CD4-positive, CD25-positive, alpha-beta regulatory T cell (primary cell): ENCODE data around the gene FAU. TPM values are rescaled to one million over a fixed set of nuclear protein-coding genes. Genes with fewer than 3 reads are reported as not detected.

Source experiments
- ATAC-seq, 2 donors: fragments of 150-1000 bp; cut with Tn5 transposase; one replicate each; pipeline ENCODE4 v1.10.0; 2021; ENCODE audit warnings: low read depth in 2 of 2, moderate number of reproducible peaks in 2 of 2, moderate library complexity in 1 of 2
- DNase-seq, 3 donors: peaks; one replicate each; pipeline versions ENCODE4 v3.0.0 to v3.0.0-alpha.2; 2012 to 2022; ENCODE audit warnings: mixed read lengths in 1 of 3
- H3K27ac ChIP-seq: one replicate; pipeline ENCODE4 v1.7.0; 2013; ENCODE audit warnings: mild to moderate bottlenecking, low read length; ENCODE audit not compliant: insufficient read depth, poor library complexity, severe bottlenecking
- H3K27me3 ChIP-seq: one replicate; pipeline ENCODE4 v1.7.0; 2013; ENCODE audit warnings: low read length; ENCODE audit not compliant: control insufficient read depth, insufficient read depth
- H3K36me3 ChIP-seq: one replicate; pipeline ENCODE4 v1.7.0; 2013; ENCODE audit warnings: mild to moderate bottlenecking, low read length, moderate library complexity; ENCODE audit not compliant: control insufficient read depth, insufficient read depth
- H3K4me1 ChIP-seq: 2 replicates; pipeline ENCODE4 v1.7.0; 2013; ENCODE audit warnings: mild to moderate bottlenecking, low read length; ENCODE audit not compliant: insufficient read depth, control insufficient read depth, poor library complexity, severe bottlenecking
- H3K4me3 ChIP-seq: one replicate; pipeline ENCODE4 v1.7.0; 2013; ENCODE audit warnings: low read depth, mild to moderate bottlenecking, low read length, moderate library complexity
- H3K9me3 ChIP-seq, 2 experiments: 1 replicate in 1 of 2; 2 replicates in 1 of 2; pipeline ENCODE4 v1.7.0; 2013; ENCODE audit warnings: low read length in 2 of 2, mild to moderate bottlenecking in 1 of 2, moderate library complexity in 1 of 2; ENCODE audit not compliant: control insufficient read depth in 2 of 2
- H3K27ac Mint-ChIP-seq, 3 donors: one replicate each; pipeline ENCODE4 v1.8.0; 2020 to 2022; ENCODE audit warnings: mild to moderate bottlenecking in 3 of 3, mixed read lengths in 3 of 3, moderate library complexity in 2 of 3
- H3K27me3 Mint-ChIP-seq: one replicate; pipeline ENCODE4 v1.8.0; 2022; ENCODE audit warnings: mild to moderate bottlenecking, mixed read lengths
- H3K36me3 Mint-ChIP-seq: one replicate; pipeline ENCODE4 v1.8.0; 2020; ENCODE audit warnings: mixed read lengths
- H3K4me1 Mint-ChIP-seq, 4 donors: one replicate each; pipeline ENCODE4 v1.8.0; 2020 to 2022; ENCODE audit warnings: mixed read lengths in 4 of 4, mild to moderate bottlenecking in 1 of 4
- H3K4me3 Mint-ChIP-seq, 4 donors: one replicate each; pipeline ENCODE4 v1.8.0; 2020 to 2022; ENCODE audit warnings: mild to moderate bottlenecking in 4 of 4, mixed read lengths in 4 of 4, moderate library complexity in 3 of 4
- H3K9me3 Mint-ChIP-seq, 7 donors: one replicate each; pipeline ENCODE4 v1.8.0; 2020 to 2022; ENCODE audit warnings: mixed read lengths in 7 of 7, mild to moderate bottlenecking in 3 of 7, moderate library complexity in 2 of 7
- polyA plus RNA-seq, 4 donors: library from polyadenylated mRNA; unstranded; fragments of 300-500 nt; fragmentation: Illumina TruSeq; gene quantifications; one replicate each; pipeline ENCODE4 v1.2.3, GENCODE V29; 2021
- total RNA-seq: library from RNA; stranded (reverse); gene quantifications from one replicate; pipeline ENCODE4 v1.2.3, GENCODE V29; 2022

Gene FAU
- total and polyA plus RNA-seq, 5 donors from 2014 or later = 1,003 to 1,172 (median 1,097) TPM

- Mint-ChIP-seq H3K27me3 (peaks cover 5% of the 10 kb centered on the region), H3K27ac (peak overlapping the region; percentile 20 to 89 (median 86)), H3K4me1 (peaks cover 1 to 60% (median 27%) of the 10 kb centered on the region in 4 donors), H3K9me3 (no peaks in the 10 kb centered on the region), H3K4me3 (peak overlapping the region; percentile 71 to 91 (median 86)), H3K36me3 (peaks cover 5% of the 10 kb centered on the region)
- no peak overlapping the region for H3K4me3 ChIP-seq
- peak; percentile 62 to 79 (median 78) for DNase-seq
- H3K27ac ChIP-seq = peak overlapping the region; percentile 69
- peaks cover 14% of the 10 kb centered on the region for H3K36me3 ChIP-seq
- H3K9me3 ChIP-seq = no peaks in the 10 kb centered on the region
- ATAC-seq = peak; percentile 39 to 53
- peaks cover 52% of the 10 kb centered on the region for H3K4me1 ChIP-seq
- H3K27me3 ChIP-seq = no peaks in the 10 kb centered on the region
Observed at GRCh38 chr11:65112546-65113360, 9.2 kb downstream of the FAU start.

GRCh38 chr11:65111744-65112545 lies 10.0 kb downstream of the FAU start, which contains the start of gene TM7SF2:
Gene TM7SF2 (plus strand): TSS chr11:65111872. CDS start chr11:65112016, 144 bp downstream.
- Histone ChIP-seq H3K27ac (peak within 1 kb of the TSS; percentile 69), H3K9me3 (no peaks in the 10 kb centered on the region), H3K4me3 (no peak within 1 kb of the TSS), H3K4me1 (peaks cover 48% of the 10 kb centered on the region), H3K27me3 (no peaks in the 10 kb centered on the region), H3K36me3 (peaks cover 16% of the 10 kb centered on the region)
- Mint-ChIP-seq H3K27me3 (no peaks in the 10 kb centered on the region), H3K4me3 (peak within 1 kb of the TSS; percentile 86 to 96 (median 89)), H3K27ac (peak within 1 kb of the TSS; percentile 89 to 96 (median 90)), H3K9me3 (no peaks in the 10 kb centered on the region), H3K36me3 (peaks cover 4% of the 10 kb centered on the region), H3K4me1 (peaks cover 0 to 56% (median 25%) of the 10 kb centered on the region in 4 donors)
- ATAC-seq = peak; percentile 79 to 81
- DNase-seq = peak; percentile 92 to 97 (median 92)

DNA sequence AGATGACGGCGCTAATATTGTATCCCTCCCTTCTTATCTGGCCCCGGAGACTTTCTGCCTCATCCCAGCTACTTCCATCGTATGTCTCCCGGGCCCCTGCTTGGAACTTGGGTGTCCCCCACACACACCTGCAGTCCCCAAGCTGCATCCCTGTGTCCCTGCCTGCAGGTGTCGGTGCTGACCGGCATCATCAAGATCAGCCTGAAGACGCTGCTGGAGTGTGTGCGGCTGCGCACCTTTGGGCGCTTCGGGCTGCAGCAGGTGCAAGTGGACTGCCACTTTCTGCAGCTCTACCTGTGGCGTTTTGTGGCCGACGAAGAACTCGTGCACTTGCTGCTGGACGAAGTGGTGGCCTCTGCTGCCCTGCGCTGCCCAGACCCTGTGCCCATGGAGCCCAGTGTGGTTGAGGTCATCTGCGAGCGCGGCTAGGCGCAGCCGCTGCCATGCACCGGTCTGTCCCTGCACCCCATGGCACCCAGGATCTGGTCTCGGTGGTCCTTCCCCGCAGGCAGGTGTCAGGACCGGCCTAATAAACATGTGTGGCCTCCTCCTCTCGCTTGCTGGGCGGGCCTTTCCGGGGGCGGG lies 10.7 kb downstream of the FAU start:
- H3K9me3 Mint-ChIP-seq = no peaks in the 10 kb centered on the region
- Histone ChIP-seq H3K27me3 (no peaks in the 10 kb centered on the region), H3K4me3 (no peak overlapping the region), H3K9me3 (no peaks in the 10 kb centered on the region), H3K4me1 (peaks cover 41% of the 10 kb centered on the region), H3K27ac (peak overlapping the region; percentile 69), H3K36me3 (peaks cover 16% of the 10 kb centered on the region)
- H3K27ac Mint-ChIP-seq = peak overlapping the region; percentile 89 to 96 (median 90)
- DNase-seq = no peak
- no peaks in the 10 kb centered on the region for H3K27me3 Mint-ChIP-seq
- H3K4me3 Mint-ChIP-seq = peak overlapping the region; percentile 86 to 96 (median 89)
- peaks cover 8% of the 10 kb centered on the region for H3K36me3 Mint-ChIP-seq
- ATAC-seq = no peak
- peaks cover 0 to 50% (median 26%) of the 10 kb centered on the region in 4 donors for H3K4me1 Mint-ChIP-seq

DNA sequence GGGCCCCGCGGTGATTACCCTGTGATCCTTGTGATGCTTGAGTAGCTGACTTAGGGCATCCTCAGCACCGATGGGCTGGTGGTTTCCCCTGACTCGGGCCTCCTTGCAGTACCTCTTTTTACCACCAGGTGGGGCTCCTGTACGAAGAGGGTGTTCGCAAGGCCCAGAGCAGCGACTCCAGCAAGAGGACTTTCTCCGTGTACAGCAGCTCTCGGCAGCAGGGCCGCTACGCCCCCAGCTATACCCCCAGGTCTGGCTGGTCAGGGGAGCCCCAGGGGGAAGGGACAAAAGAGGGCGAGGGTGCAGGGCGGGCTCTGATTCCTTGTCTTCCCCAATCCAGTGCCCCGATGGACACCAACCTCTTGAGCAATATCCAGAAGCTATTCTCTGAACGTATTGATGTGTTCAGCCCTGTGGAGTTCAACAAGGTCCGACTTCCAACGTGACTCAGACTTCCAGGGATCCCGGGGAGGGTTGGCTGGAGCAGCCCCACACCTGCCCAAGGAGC lies 11.5 kb downstream of the FAU start:
- peak overlapping the region; percentile 69 for H3K27ac ChIP-seq
- H3K9me3 ChIP-seq = no peaks in the 10 kb centered on the region
- peak; percentile 86 to 92 (median 91) for DNase-seq
- H3K36me3 ChIP-seq = peaks cover 21% of the 10 kb centered on the region
- H3K27me3 Mint-ChIP-seq = no peaks in the 10 kb centered on the region
- H3K27me3 ChIP-seq = no peaks in the 10 kb centered on the region
- H3K9me3 Mint-ChIP-seq = no peaks in the 10 kb centered on the region
- peak; percentile 57 to 63 for ATAC-seq
- peak overlapping the region; percentile 5 to 86 (median 62) for H3K4me3 Mint-ChIP-seq
- H3K4me1 Mint-ChIP-seq = peaks cover 0 to 43% (median 30%) of the 10 kb centered on the region in 4 donors
- H3K4me1 ChIP-seq = peaks cover 38% of the 10 kb centered on the region
- H3K27ac Mint-ChIP-seq = peak overlapping the region; percentile 44 to 86 (median 78)
- H3K36me3 Mint-ChIP-seq = peaks cover 16% of the 10 kb centered on the region
- H3K4me3 ChIP-seq = no peak overlapping the region

DNA sequence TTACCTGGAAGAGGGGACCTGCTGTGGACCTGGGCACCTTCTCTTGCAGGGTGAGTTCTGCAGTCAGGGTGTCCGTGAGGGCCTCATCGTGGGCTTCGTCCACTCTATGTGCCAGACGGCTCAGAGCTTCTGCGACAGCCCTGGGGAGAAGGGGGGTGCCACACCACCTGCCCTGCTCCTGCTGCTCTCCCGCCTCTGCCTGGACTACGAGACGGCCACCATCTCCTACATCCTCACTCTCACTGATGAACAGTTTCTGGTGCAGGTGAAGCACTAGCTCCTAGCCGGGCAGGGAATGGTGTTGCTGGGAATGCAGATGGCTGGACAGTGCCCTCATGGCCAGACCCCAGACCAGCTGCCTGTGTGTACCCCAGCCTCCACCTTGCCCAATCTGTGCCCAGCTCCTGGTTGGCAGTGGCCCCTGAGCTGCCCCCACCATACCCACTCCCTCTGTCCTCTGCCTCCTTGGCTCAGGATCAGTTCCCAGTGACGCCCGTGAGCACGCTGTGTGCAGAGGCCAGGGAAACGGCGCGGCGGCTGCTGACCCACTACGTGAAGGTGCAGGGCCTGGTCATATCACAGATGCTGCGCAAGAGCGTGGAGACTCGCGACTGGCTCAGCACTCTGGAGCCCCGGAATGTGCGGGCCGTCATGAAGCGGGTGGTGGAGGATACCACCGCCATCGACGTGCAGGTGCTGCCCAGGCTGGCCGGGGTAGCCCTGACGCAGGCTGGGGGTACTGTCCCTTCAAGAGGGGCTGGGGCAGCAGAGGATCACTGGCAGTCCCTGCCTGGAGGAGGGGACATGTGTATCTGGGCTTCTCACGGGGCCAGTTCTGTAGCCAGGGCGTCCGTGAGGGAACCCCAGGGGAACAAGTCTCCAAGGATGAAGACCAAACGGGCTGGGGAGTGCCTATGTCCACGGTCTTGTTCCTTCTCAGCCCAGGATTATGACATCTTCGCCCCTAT lies 12.4 kb downstream of the FAU start:
- peaks cover 26% of the 10 kb centered on the region for H3K36me3 ChIP-seq
- peaks cover 0 to 44% (median 30%) of the 10 kb centered on the region in 4 donors for H3K4me1 Mint-ChIP-seq
- H3K36me3 Mint-ChIP-seq = peaks cover 21% of the 10 kb centered on the region
- DNase-seq = no peak
- H3K4me3 Mint-ChIP-seq = peak overlapping the region in 1 of 4 donors; percentile 86
- H3K9me3 Mint-ChIP-seq = no peaks in the 10 kb centered on the region
- no peaks in the 10 kb centered on the region for H3K27me3 Mint-ChIP-seq
- H3K9me3 ChIP-seq = no peaks in the 10 kb centered on the region
- ATAC-seq = no peak
- no peak overlapping the region for H3K4me3 ChIP-seq
- peak overlapping the region; percentile 69 for H3K27ac ChIP-seq
- H3K27me3 ChIP-seq = no peaks in the 10 kb centered on the region
- H3K4me1 ChIP-seq = peaks cover 38% of the 10 kb centered on the region
- H3K27ac Mint-ChIP-seq = peak overlapping the region in 1 of 3 donors; percentile 78

DNA sequence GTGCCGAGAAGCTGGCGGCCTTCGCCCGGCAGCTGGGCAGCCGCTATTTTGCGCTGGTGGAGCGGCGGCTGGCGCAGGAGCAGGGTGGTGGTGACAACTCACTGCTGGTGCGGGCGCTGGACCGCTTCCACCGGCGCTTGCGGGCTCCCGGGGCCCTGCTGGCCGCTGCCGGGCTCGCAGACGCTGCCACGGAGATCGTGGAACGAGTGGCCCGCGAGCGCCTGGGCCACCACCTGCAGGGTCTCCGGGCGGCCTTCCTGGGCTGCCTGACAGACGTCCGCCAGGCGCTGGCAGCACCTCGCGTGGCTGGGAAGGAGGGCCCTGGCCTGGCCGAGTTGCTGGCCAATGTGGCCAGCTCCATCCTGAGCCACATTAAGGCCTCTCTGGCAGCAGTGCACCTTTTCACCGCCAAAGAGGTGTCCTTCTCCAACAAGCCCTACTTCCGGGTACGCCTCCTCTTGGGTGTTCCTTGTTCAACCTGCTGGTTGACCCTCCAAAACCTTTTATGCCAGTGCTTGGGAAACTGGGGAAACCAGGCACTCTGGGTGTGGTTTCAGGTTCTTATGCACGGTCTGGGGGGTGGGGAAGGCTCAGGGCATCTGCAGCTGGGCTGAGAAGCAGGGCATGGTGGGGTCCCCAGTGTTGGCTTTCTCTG lies 13.3 kb downstream of the FAU start:
- H3K9me3 Mint-ChIP-seq = no peaks in the 10 kb centered on the region
- Histone ChIP-seq H3K4me3 (no peak overlapping the region), H3K9me3 (no peaks in the 10 kb centered on the region), H3K27me3 (no peaks in the 10 kb centered on the region), H3K27ac (no peak overlapping the region), H3K4me1 (peaks cover 36% of the 10 kb centered on the region), H3K36me3 (peaks cover 27% of the 10 kb centered on the region)
- peaks cover 22% of the 10 kb centered on the region for H3K36me3 Mint-ChIP-seq
- H3K27me3 Mint-ChIP-seq = no peaks in the 10 kb centered on the region
- no peak for ATAC-seq
- no peak for DNase-seq
- no peak overlapping the region for H3K27ac Mint-ChIP-seq
- peaks cover 4 to 43% (median 28%) of the 10 kb centered on the region in 4 donors for H3K4me1 Mint-ChIP-seq
- no peak overlapping the region for H3K4me3 Mint-ChIP-seq
